OCI-LY1 (cell line): Measurements from ENCODE around the gene TMPRSS3.

Source experiments
- EZH2 ChIP-seq: fragments of 200-600 bp; sonication (generic), shearing (Covaris generic); IDR thresholded peaks from 2 replicates; pipeline ENCODE4 v1.8.0; 2017; ENCODE audit warnings: borderline replicate concordance, mixed run types, mild to moderate bottlenecking, antibody characterized with exemption, low read length, moderate library complexity, mixed read lengths
- TF ChIP-seq, protein P1 (sequence below): fragments of 200-600 bp; sonication (generic), shearing (Covaris generic); IDR thresholded peaks from 2 replicates; pipeline ENCODE4 v1.5.1; 2017; ENCODE audit warnings: mild to moderate bottlenecking, antibody characterized with exemption, low read length, moderate library complexity, mixed read lengths

DNA sequence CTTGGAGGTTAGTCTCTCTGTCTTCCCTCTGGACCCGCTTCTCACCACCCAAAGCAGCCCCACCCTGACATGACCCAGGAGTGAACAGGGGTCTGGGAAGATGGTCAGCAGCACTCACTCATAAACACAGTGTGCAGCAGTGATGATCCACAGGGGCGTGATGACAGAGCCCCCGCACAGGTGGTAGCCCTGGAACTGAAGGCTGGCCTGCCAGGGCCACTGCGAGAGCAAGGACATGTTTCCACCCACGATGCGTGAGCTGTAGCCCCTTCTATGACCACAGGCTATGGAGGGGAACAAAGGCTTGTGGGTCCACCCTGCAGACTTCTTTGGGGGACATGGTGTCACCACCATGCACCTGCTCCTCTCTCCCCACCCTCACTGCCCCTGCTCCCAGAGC is 12.9 kb downstream of the TMPRSS3 start:
- TF ChIP-seq, protein P1, sequence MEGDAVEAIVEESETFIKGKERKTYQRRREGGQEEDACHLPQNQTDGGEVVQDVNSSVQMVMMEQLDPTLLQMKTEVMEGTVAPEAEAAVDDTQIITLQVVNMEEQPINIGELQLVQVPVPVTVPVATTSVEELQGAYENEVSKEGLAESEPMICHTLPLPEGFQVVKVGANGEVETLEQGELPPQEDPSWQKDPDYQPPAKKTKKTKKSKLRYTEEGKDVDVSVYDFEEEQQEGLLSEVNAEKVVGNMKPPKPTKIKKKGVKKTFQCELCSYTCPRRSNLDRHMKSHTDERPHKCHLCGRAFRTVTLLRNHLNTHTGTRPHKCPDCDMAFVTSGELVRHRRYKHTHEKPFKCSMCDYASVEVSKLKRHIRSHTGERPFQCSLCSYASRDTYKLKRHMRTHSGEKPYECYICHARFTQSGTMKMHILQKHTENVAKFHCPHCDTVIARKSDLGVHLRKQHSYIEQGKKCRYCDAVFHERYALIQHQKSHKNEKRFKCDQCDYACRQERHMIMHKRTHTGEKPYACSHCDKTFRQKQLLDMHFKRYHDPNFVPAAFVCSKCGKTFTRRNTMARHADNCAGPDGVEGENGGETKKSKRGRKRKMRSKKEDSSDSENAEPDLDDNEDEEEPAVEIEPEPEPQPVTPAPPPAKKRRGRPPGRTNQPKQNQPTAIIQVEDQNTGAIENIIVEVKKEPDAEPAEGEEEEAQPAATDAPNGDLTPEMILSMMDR = no peak
- TF ChIP-seq EZH2 = no peak
